Naive thymus-derived CD4-positive, alpha-beta T cell (primary cell): ENCODE results near the gene AUNIP. TPM values are rescaled to one million over a fixed set of nuclear protein-coding genes. Genes with fewer than 3 reads are reported as not detected.

Experiments
- ATAC-seq: fragments of 150-1000 bp; cut with Tn5 transposase; 2 replicates; pipeline ENCODE4 v1.10.0; 2021; ENCODE audit warnings: mild to moderate bottlenecking, moderate library complexity
- CTCF ChIA-PET: fragments of 350-600 bp; sonication (Branson Sonifier 250); formaldehyde crosslinking; loops from one replicate; lab custom pipeline; 2021; ENCODE audit warnings: antibody characterized with exemption; lab: Charles Lee
- POLR2A ChIA-PET: fragments of 350-600 bp; sonication (Branson Sonifier 250); formaldehyde crosslinking; loops from one replicate; lab custom pipeline; 2021; ENCODE audit warnings: antibody characterized with exemption, inconsistent platforms; lab: Charles Lee
- DNase-seq, 9 donors: peaks; one replicate each; pipeline versions ENCODE4 v3.0.0 to v3.0.0-alpha.2; 2020 to 2022; ENCODE audit warnings: mixed read lengths in 1 of 9
- H3K27ac ChIP-seq: one replicate; pipeline ENCODE4 v1.7.0; 2013; ENCODE audit warnings: mild to moderate bottlenecking, low read depth, low read length, moderate library complexity
- H3K27me3 ChIP-seq, 2 donors: one replicate each; pipeline ENCODE4 v1.7.0; 2013; ENCODE audit warnings: low read length in 2 of 2, mild to moderate bottlenecking in 2 of 2, moderate library complexity in 2 of 2; ENCODE audit not compliant: control insufficient read depth in 2 of 2, insufficient read depth in 2 of 2
- H3K36me3 ChIP-seq, 3 experiments: 1 replicate in 2 of 3; 2 replicates in 1 of 3; pipeline ENCODE4 v1.7.0; 2013; ENCODE audit warnings: low read length in 3 of 3, mild to moderate bottlenecking in 3 of 3, moderate library complexity in 1 of 3; ENCODE audit not compliant: insufficient read depth in 3 of 3, control insufficient read depth in 2 of 3
- H3K4me1 ChIP-seq, 2 donors: one replicate each; pipeline ENCODE4 v1.7.0; 2013; ENCODE audit warnings: low read length in 2 of 2, mild to moderate bottlenecking in 2 of 2, moderate library complexity in 1 of 2; ENCODE audit not compliant: control insufficient read depth in 2 of 2, insufficient read depth in 2 of 2
- H3K4me3 ChIP-seq: 2 replicates; pipeline ENCODE4 v1.7.0; 2013; ENCODE audit warnings: mild to moderate bottlenecking, low read length
- H3K9me3 ChIP-seq, 3 experiments: 1 replicate in 2 of 3; 2 replicates in 1 of 3; pipeline ENCODE4 v1.7.0; 2013; ENCODE audit warnings: low read length in 3 of 3; ENCODE audit not compliant: control insufficient read depth in 2 of 3
- H3K27ac Mint-ChIP-seq, 9 donors: one replicate each; pipeline ENCODE4 v1.8.0; 2020 to 2022; ENCODE audit warnings: mixed read lengths in 9 of 9, mild to moderate bottlenecking in 8 of 9, moderate library complexity in 5 of 9, inconsistent platforms in 2 of 9
- H3K27me3 Mint-ChIP-seq, 5 donors: one replicate each; pipeline ENCODE4 v1.8.0; 2021 to 2022; ENCODE audit warnings: mixed read lengths in 5 of 5, mild to moderate bottlenecking in 1 of 5
- H3K36me3 Mint-ChIP-seq, 5 donors: one replicate each; pipeline ENCODE4 v1.8.0; 2020 to 2022; ENCODE audit warnings: mixed read lengths in 5 of 5, mild to moderate bottlenecking in 3 of 5, inconsistent platforms in 1 of 5
- H3K4me1 Mint-ChIP-seq, 7 donors: one replicate each; pipeline ENCODE4 v1.8.0; 2020 to 2022; ENCODE audit warnings: mixed read lengths in 7 of 7, mild to moderate bottlenecking in 3 of 7, inconsistent platforms in 1 of 7
- H3K4me3 Mint-ChIP-seq, 10 donors: one replicate each; pipeline ENCODE4 v1.8.0; 2020 to 2022; ENCODE audit warnings: mild to moderate bottlenecking in 10 of 10, mixed read lengths in 10 of 10, moderate library complexity in 6 of 10, inconsistent platforms in 2 of 10
- H3K9me3 Mint-ChIP-seq, 11 donors: one replicate each; pipeline ENCODE4 v1.8.0; 2020 to 2022; ENCODE audit warnings: mixed read lengths in 11 of 11, mild to moderate bottlenecking in 4 of 11, inconsistent platforms in 1 of 11, moderate library complexity in 1 of 11
- intact Hi-C, 2 donors: fragments of 100-400 bp; cut with micrococcal nuclease; formaldehyde crosslinking; loops; one replicate each; pipeline ENCODE4 v1.15.1; 2023
- polyA plus RNA-seq, 2 donors: library from polyadenylated mRNA; unstranded; fragments of 300-500 nt; fragmentation: Illumina TruSeq; gene quantifications; one replicate each; pipeline ENCODE4 v1.2.3, GENCODE V29; 2021
- total RNA-seq, 6 experiments: library from RNA in 5 of 6; stranded (reverse) in 5 of 6; gene quantifications; 1 replicate in 5 of 6; 2 replicates in 1 of 6; pipeline ENCODE4 v1.2.3 and lab custom pipeline; 2021 to 2026

AUNIP gene
- total and polyA plus RNA-seq, 7 experiments from 2014 or later = 0.83 to 4.3 TPM; not detected in 5

GRCh38 chr1:25875856-25876692, 16.8 kb upstream of the AUNIP start:
- intact Hi-C loops = loop anchor here (1.0 kb wide), 2 partner anchors 17 to 56 kb away; partner anchors contain the start of gene AUNIP (in 2 of the 2)
- ATAC-seq (peak; percentile 40), DNase-seq (peak in 2 of 9 donors; percentile 10 to 13)
- Histone ChIP-seq H3K27me3 (no peaks in the 10 kb centered on the region), H3K27ac (peak overlapping the region; percentile 56), H3K4me3 (peak overlapping the region; percentile 64), H3K36me3 (no peaks in the 10 kb centered on the region), H3K9me3 (no peaks in the 10 kb centered on the region), H3K4me1 (peaks cover 9 to 11% of the 10 kb centered on the region in 2 donors)
- H3K4me3 Mint-ChIP-seq = peak overlapping the region; percentile 75 to 90 (median 84)
- ChIA-PET CTCF (interaction anchor here (0.5 to 1.6 kb wide), 2 partner anchors 19 to 121 kb away, joined by 4 to 6 read pairs; partner anchors contain the start of gene PAFAH2), POLR2A (interaction anchor here (0.6 to 2.5 kb wide), 10 partner anchors 17 to 705 kb away, joined by 3 to 19 read pairs (median 4); partner anchors contain the start of genes AUNIP, MTFR1L and RSRP1)
- peaks cover 0 to 16% (median 7%) of the 10 kb centered on the region in 7 donors for H3K4me1 Mint-ChIP-seq
- H3K27ac Mint-ChIP-seq = peak overlapping the region; percentile 47 to 85 (median 73)
- no peaks in the 10 kb centered on the region for H3K36me3 Mint-ChIP-seq
- H3K9me3 Mint-ChIP-seq = no peaks in the 10 kb centered on the region
- peaks cover 0 to 23% (median 0%) of the 10 kb centered on the region in 5 donors for H3K27me3 Mint-ChIP-seq

- H3K27ac ChIP-seq = peak within 1 kb of the TSS; percentile 56
- peak within 1 kb of the TSS; percentile 54 to 89 (median 81) for H3K27ac Mint-ChIP-seq
- H3K4me3 ChIP-seq = peak within 1 kb of the TSS; percentile 64
- H3K4me1 ChIP-seq = peaks cover 9 to 11% of the 10 kb centered on the region in 2 donors
- intact Hi-C loops = loop anchor here (1.0 kb wide), 2 partner anchors 16 to 55 kb away; partner anchors contain the start of gene AUNIP (in 2 of the 2)
- H3K27me3 ChIP-seq = no peaks in the 10 kb centered on the region
- peak; percentile 47 to 74 (median 53) for DNase-seq
- H3K4me1 Mint-ChIP-seq = peaks cover 0 to 16% (median 7%) of the 10 kb centered on the region in 7 donors
- ChIA-PET POLR2A (interaction anchor here (0.6 to 2.5 kb wide), 11 partner anchors 8 to 628 kb away, joined by 3 to 19 read pairs (median 4); partner anchors contain the start of genes AUNIP, MTFR1L, PAFAH2 and RSRP1), CTCF (interaction anchor here (1.0 to 1.6 kb wide), 2 partner anchors 20 to 122 kb away, joined by 6 to 10 read pairs; partner anchors contain the start of gene PAFAH2)
- peak; percentile 89 for ATAC-seq
- no peaks in the 10 kb centered on the region for H3K9me3 Mint-ChIP-seq
- no peaks in the 10 kb centered on the region for H3K36me3 Mint-ChIP-seq
- H3K4me3 Mint-ChIP-seq = peak within 1 kb of the TSS; percentile 75 to 91 (median 86)
- no peaks in the 10 kb centered on the region for H3K36me3 ChIP-seq
- no peaks in the 10 kb centered on the region for H3K9me3 ChIP-seq
- H3K27me3 Mint-ChIP-seq = peaks cover 0 to 23% (median 0%) of the 10 kb centered on the region in 5 donors
Measured at GRCh38 chr1:25875154-25875855, 16.0 kb upstream of the AUNIP start, which contains the start of gene PAQR7. TSS of gene PAQR7 (minus strand) at chr1:25875708. CDS start at chr1:25863839, 11,869 bp downstream.

- POLR2A ChIA-PET = interaction anchor here (0.5 to 2.5 kb wide), 10 partner anchors 9 to 627 kb away, joined by 3 to 19 read pairs (median 4); partner anchors contain the start of genes AUNIP, MTFR1L, PAFAH2 and RSRP1
- no peak for ATAC-seq
- intact Hi-C loops = loop anchor here (1.0 kb wide), 2 partner anchors 15 to 54 kb away; partner anchors contain the start of gene AUNIP (in 2 of the 2)
- Mint-ChIP-seq H3K4me1 (peaks cover 0 to 16% (median 7%) of the 10 kb centered on the region in 7 donors), H3K36me3 (no peaks in the 10 kb centered on the region), H3K9me3 (no peaks in the 10 kb centered on the region), H3K27ac (peak overlapping the region in 7 of 9 donors; percentile 23 to 89 (median 73)), H3K4me3 (peak overlapping the region; percentile 75 to 91 (median 82)), H3K27me3 (peaks cover 0 to 23% (median 0%) of the 10 kb centered on the region in 5 donors)
- peak overlapping the region; percentile 56 for H3K27ac ChIP-seq
- peaks cover 9 to 11% of the 10 kb centered on the region in 2 donors for H3K4me1 ChIP-seq
- peak overlapping the region; percentile 64 for H3K4me3 ChIP-seq
- CTCF ChIA-PET = interaction anchor here (1.0 to 1.6 kb wide), 2 partner anchors 20 to 123 kb away, joined by 6 to 10 read pairs; partner anchors contain the start of gene PAFAH2
- H3K9me3 ChIP-seq = no peaks in the 10 kb centered on the region
- DNase-seq = peak in 1 of 9 donors; percentile 18
- no peaks in the 10 kb centered on the region for H3K36me3 ChIP-seq
- H3K27me3 ChIP-seq = no peaks in the 10 kb centered on the region
Measured at GRCh38 chr1:25874635-25875153, 15.4 kb upstream of the AUNIP start.

DNA sequence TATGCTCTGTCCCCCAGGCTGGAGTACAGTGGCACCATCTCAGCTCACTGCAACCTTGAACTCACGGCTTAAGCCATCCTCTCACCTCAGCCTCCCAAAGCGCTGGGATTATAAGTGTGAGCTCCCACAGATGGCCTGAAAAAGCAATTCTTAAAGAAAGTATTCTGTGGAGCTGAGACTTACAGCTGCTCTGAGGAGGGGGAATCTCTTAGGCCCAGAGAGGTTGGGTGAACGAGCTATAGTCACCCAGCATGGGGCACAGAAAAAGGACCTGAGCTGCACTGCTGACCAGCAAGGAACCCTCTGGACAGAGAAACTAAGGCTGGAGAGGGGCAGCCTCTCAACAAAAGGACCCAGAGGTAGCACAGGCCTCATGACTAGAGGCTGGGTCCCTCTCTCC, 15.0 kb upstream of the AUNIP start:
- POLR2A ChIA-PET = interaction anchor here (0.5 to 2.5 kb wide), 6 partner anchors 9 to 153 kb away, joined by 3 to 19 read pairs (median 4); partner anchors contain the start of genes AUNIP, MTFR1L and PAFAH2
- peak overlapping the region in 2 of 10 donors; percentile 78 to 90 for H3K4me3 Mint-ChIP-seq
- DNase-seq (no peak), ATAC-seq (no peak)
- no peaks in the 10 kb centered on the region for H3K36me3 Mint-ChIP-seq
- Histone ChIP-seq H3K27me3 (no peaks in the 10 kb centered on the region), H3K36me3 (no peaks in the 10 kb centered on the region), H3K4me1 (peaks cover 9 to 11% of the 10 kb centered on the region in 2 donors), H3K27ac (no peak overlapping the region), H3K4me3 (peak overlapping the region; percentile 64), H3K9me3 (no peaks in the 10 kb centered on the region)
- intact Hi-C loops = no loop called here
- H3K27ac Mint-ChIP-seq = no peak overlapping the region
- H3K9me3 Mint-ChIP-seq = no peaks in the 10 kb centered on the region
- peaks cover 0 to 23% (median 0%) of the 10 kb centered on the region in 5 donors for H3K27me3 Mint-ChIP-seq
- H3K4me1 Mint-ChIP-seq = peaks cover 0 to 16% (median 7%) of the 10 kb centered on the region in 7 donors
- CTCF ChIA-PET = interaction anchor here (1.0 kb wide), 1 partner anchor 21 kb away, joined by 10 read pairs; no protein-coding TSS in a partner anchor

GRCh38 chr1:25873120-25873519, 13.9 kb upstream of the AUNIP start:
- no peaks in the 10 kb centered on the region for H3K36me3 Mint-ChIP-seq
- DNase-seq (no peak), ATAC-seq (no peak)
- Histone ChIP-seq H3K36me3 (no peaks in the 10 kb centered on the region), H3K9me3 (no peaks in the 10 kb centered on the region), H3K27ac (no peak overlapping the region), H3K27me3 (no peaks in the 10 kb centered on the region), H3K4me3 (no peak overlapping the region), H3K4me1 (peaks cover 9 to 11% of the 10 kb centered on the region in 2 donors)
- H3K27ac Mint-ChIP-seq = no peak overlapping the region
- POLR2A ChIA-PET = interaction anchor here (0.6 kb wide), 1 partner anchor 13 kb away, joined by 3 read pairs; no protein-coding TSS in a partner anchor
- H3K4me3 Mint-ChIP-seq = peak overlapping the region in 1 of 10 donors; percentile 43
- CTCF ChIA-PET = no interaction called here
- intact Hi-C loops = no loop called here
- no peaks in the 10 kb centered on the region for H3K9me3 Mint-ChIP-seq
- H3K4me1 Mint-ChIP-seq = peaks cover 0 to 16% (median 7%) of the 10 kb centered on the region in 7 donors
- H3K27me3 Mint-ChIP-seq = peaks cover 0 to 23% (median 0%) of the 10 kb centered on the region in 5 donors
